Activated CD8-positive, alpha-beta memory T cell treated with anti-CD3 and anti-CD28 coated beads for 1 hour (primary cell): ENCODE measurements around the gene TMEM33.

Experiments used
- DNase-seq, 2 donors: peaks; one replicate each; pipeline ENCODE4 v3.0.0-alpha.2; 2020; ENCODE audit warnings: low read depth in 1 of 2; ENCODE audit errors: extremely low read depth in 1 of 2

Gene TMEM33

DNA sequence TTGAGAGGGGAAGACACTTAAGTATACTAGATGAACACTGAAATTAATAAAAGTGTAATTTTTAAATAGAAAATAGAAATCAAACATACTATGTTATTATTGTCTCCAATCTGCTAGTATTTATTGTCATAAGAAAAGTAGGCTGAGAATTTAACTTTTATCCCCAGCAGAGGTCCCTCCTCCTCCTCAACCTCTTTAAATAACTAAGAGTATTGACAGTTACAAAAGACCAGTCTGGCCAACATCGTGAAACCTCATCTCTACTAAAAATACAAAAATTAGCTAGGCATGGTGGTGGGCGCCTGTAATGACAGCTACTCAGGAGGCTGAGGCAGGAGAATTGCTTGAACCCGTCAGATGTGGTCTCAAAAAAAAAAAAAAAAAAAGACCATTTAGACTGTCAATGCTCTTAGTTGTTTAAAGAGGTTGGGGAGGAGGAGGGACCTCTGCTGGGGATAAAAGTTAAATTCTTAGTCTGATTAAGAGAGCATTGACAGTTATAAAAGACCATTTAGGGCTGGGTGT is 59.3 kb downstream of the TMEM33 start:
- DNase-seq = no peak

DNA sequence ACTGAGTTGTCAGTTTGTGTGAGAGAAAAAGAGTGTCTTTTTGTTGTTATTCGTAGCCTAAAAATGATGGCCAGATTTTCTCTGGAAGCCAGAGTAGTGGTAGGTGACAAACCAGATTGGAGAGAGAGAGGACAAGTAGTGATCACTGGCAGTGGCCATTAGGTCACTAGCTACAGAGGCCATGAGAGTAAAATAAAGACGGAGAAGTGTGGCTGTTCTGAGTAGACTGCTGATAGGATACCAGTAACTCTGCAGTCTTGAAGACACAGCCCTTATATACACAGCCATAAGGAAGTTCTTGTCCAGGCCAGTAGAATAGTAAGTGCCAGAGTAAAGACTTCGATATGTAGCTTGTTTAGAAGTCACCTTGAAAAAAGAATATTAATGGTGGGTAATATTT is 62.8 kb downstream of the TMEM33 start:
- DNase-seq = no peak

DNA sequence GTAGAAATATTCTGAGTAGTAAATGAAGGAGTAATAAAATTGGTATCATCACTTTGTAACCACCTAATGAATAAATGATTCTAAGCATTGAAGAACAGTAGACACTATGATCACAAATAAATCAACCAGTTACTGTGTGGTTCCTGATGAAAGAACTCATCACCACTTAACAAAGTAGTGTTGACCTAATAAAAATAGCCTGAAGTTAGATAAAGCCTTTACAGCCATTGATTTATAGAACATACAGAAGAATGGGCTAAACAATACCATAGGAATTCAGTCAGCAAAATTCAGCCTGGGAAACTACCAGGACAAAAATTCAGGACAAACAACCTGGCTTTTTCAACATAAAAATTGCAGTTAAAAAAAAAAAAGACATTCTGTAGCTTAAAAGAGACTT is 64.1 kb downstream of the TMEM33 start:
- DNase-seq = no peak

DNA sequence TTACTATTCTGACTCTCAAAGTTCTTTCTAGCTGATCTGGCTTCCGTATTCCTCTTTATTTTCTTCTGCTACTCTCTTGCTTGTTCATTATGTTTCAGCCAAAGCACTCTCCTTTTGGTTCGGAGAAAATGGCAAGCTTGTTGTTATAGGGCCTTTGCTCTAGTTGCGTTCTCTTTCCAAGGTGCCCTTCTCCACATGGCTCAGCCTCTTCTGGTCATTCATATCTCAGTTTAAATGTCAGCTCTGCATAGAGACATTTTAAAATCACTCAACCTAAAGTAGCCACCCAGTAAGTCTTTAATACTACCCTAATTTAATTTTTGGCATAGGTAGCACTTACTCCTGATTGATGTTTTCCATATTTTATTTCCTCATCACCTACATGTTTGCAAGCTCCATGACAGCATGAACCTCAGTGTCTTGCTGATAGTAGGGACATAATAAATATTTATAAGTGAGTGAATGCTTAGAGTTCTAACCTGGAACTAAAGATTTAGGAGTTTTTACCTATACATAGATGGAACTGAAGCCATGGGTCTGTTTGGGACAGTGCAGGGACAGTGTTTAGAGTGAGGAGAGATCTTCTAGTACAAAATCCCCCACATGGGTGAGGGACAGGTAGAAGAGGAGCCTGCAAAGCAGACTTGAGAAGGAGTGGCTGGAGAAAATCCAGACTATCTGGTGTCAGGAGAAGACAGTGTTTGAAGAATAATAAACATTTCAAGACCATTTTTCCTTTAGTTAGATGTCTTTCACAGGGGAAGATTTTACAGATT is 73.0 kb downstream of the TMEM33 start:
- DNase-seq = no peak
